Measurements from ENCODE around the gene OCIAD1.
"Not testable (repeated sequence)": the region's sequence is repeated elsewhere in the genome, so short reads cannot be mapped to it uniquely, and the experiment has no call there.

The OCIAD1 gene

GRCh38 chr4:48801016-48801715, 29.7 kb upstream of the OCIAD1 start:
- no peak for TF ChIP-seq CTCF (IDR thresholded peaks at IDR 0.05; ENCODE audit: extremely low read depth, missing control alignments)
- DNase-seq (ENCODE audit: low spot score) = no peak

- no peak for DNase-seq (ENCODE audit: low spot score)
- TF ChIP-seq CTCF (IDR thresholded peaks at IDR 0.05; ENCODE audit: extremely low read depth, missing control alignments) = no peak
Measured at GRCh38 chr4:48804584-48805301, 26.1 kb upstream of the OCIAD1 start.

GRCh38 chr4:48812866-48813265, 18.0 kb upstream of the OCIAD1 start:
- TF ChIP-seq CTCF (IDR thresholded peaks at IDR 0.05; ENCODE audit: extremely low read depth, missing control alignments) = no peak
- DNase-seq (ENCODE audit: low spot score) = no peak

- TF ChIP-seq CTCF (IDR thresholded peaks at IDR 0.05; ENCODE audit: extremely low read depth, missing control alignments) = no peak
- DNase-seq (ENCODE audit: low spot score) = peak; percentile 51
Measured at GRCh38 chr4:48813964-48814363, 16.9 kb upstream of the OCIAD1 start.

- peak; percentile 47 for DNase-seq (ENCODE audit: low spot score)
- TF ChIP-seq CTCF (IDR thresholded peaks at IDR 0.05; ENCODE audit: extremely low read depth, missing control alignments) = no peak
Measured at GRCh38 chr4:48815483-48815882, 15.4 kb upstream of the OCIAD1 start.

GRCh38 chr4:48816297-48816696, 14.6 kb upstream of the OCIAD1 start:
- not testable (repeated sequence) for DNase-seq (ENCODE audit: low spot score)

GRCh38 chr4:48816971-48817370, 13.9 kb upstream of the OCIAD1 start:
- no peak for TF ChIP-seq CTCF (IDR thresholded peaks at IDR 0.05; ENCODE audit: extremely low read depth, missing control alignments)
- DNase-seq (ENCODE audit: low spot score) = no peak

GRCh38 chr4:48821431-48821830, 9.5 kb upstream of the OCIAD1 start:
- not testable (repeated sequence) for DNase-seq (ENCODE audit: low spot score)

Data from GM20000 (cell line).